HepG2 (cell line): ENCODE measurements around the gene RPLP2. TPM values are rescaled to one million over a fixed set of nuclear protein-coding genes. Genes with fewer than 3 reads are reported as not detected.

Experiments used
- ASH2L ChIP-seq: fragments of 300-600, 200-600 bp; sonication (generic); IDR thresholded peaks from 2 replicates; pipeline ENCODE4 v1.7.0; 2017; ENCODE audit warnings: low read depth, mild to moderate bottlenecking, moderate library complexity, mixed read lengths, low read length; ENCODE audit not compliant: insufficient read length
- ATF7-NPFF ChIP-seq: sonication (generic); formaldehyde crosslinking; IDR thresholded peaks from 2 replicates; pipeline ENCODE4 v1.8.1; 2023; ENCODE audit warnings: mild to moderate bottlenecking, low read depth, missing genetic modification reagents, moderate library complexity
- CENPX ChIP-seq: sonication (generic); formaldehyde crosslinking; IDR thresholded peaks from 2 replicates; pipeline ENCODE4 v1.9.0; 2021; ENCODE audit warnings: mild to moderate bottlenecking, missing genetic modification reagents, moderate library complexity
- ETV5 ChIP-seq: IDR thresholded peaks from 2 replicates; pipeline ENCODE4 v1.6.1; 2018; ENCODE audit warnings: missing biosample characterization, missing genetic modification reagents, inconsistent platforms, borderline replicate concordance
- FOXJ3 ChIP-seq: sonication (generic); formaldehyde crosslinking; IDR thresholded peaks from 2 replicates; pipeline ENCODE4 v1.4.0; 2020; ENCODE audit warnings: missing genetic modification reagents, mild to moderate bottlenecking, borderline replicate concordance
- GABPB1 ChIP-seq: IDR thresholded peaks from 2 replicates; pipeline ENCODE4 v1.6.1; 2016; ENCODE audit warnings: mild to moderate bottlenecking, missing genetic modification reagents, moderate library complexity, missing compliant biosample characterization
- HNF4A ChIP-seq: sonication (generic); formaldehyde crosslinking; IDR thresholded peaks from 2 replicates; pipeline ENCODE4 v1.4.0; 2020; ENCODE audit warnings: missing genetic modification reagents
- KAT2B ChIP-seq: fragments of 150-350 bp; IDR thresholded peaks from 2 replicates; pipeline ENCODE4 v1.6.1; 2014; ENCODE audit warnings: low read depth, low read length, borderline replicate concordance
- MEF2D ChIP-seq: sonication (generic); formaldehyde crosslinking; IDR thresholded peaks from 2 replicates; pipeline ENCODE4 v1.5.1; 2020; ENCODE audit warnings: mild to moderate bottlenecking, missing genetic modification reagents
- MTF1 ChIP-seq: sonication (generic); formaldehyde crosslinking; IDR thresholded peaks from 2 replicates; pipeline ENCODE4 v1.5.0; 2020; ENCODE audit warnings: missing genetic modification reagents
- MXI1 ChIP-seq: IDR thresholded peaks from 3 replicates; pipeline ENCODE4 v1.6.1; 2012; ENCODE audit warnings: low read depth, low read length, inconsistent platforms, borderline replicate concordance
- NFYC ChIP-seq: IDR thresholded peaks from 2 replicates; pipeline ENCODE4 v1.6.1; 2016; ENCODE audit warnings: missing genetic modification reagents, missing compliant biosample characterization
- RXRA ChIP-seq: sonication (generic); formaldehyde crosslinking; IDR thresholded peaks from 2 replicates; pipeline ENCODE4 v1.5.1; 2020; ENCODE audit warnings: missing genetic modification reagents
- SALL1 ChIP-seq: sonication (generic); formaldehyde crosslinking; IDR thresholded peaks from 2 replicates; pipeline ENCODE4 v1.8.0; 2022; ENCODE audit warnings: mild to moderate bottlenecking, missing genetic modification reagents
- SIN3A ChIP-seq: IDR thresholded peaks from 2 replicates; pipeline ENCODE4 v1.6.1; 2011; ENCODE audit warnings: low read depth, mild to moderate bottlenecking, control low read depth, low read length, borderline replicate concordance
- SKI ChIP-seq: fragments of 450-650 bp; IDR thresholded peaks from one replicate; pipeline ENCODE4 v1.6.1; 2018; ENCODE audit warnings: mild to moderate bottlenecking; ENCODE audit not compliant: partially characterized antibody
- ZBTB7A ChIP-seq: sonication (generic); formaldehyde crosslinking; IDR thresholded peaks from 2 replicates; pipeline ENCODE4 v1.8.0; 2022; ENCODE audit warnings: mild to moderate bottlenecking, missing genetic modification reagents
- ZGPAT ChIP-seq: IDR thresholded peaks from 2 replicates; pipeline ENCODE4 v1.6.1; 2016; ENCODE audit warnings: mild to moderate bottlenecking
- ZNF761 ChIP-seq: sonication (generic); formaldehyde crosslinking; conservative IDR thresholded peaks from 2 replicates; pipeline ENCODE4 v1.4.0; 2020; ENCODE audit warnings: mild to moderate bottlenecking, missing genetic modification reagents
- ZSCAN30 ChIP-seq: sonication (generic); formaldehyde crosslinking; IDR thresholded peaks from 2 replicates; pipeline ENCODE4 v1.5.0; 2020; ENCODE audit warnings: mild to moderate bottlenecking, missing genetic modification reagents
- polyA plus RNA-seq, 8 experiments: library from polyadenylated mRNA; depleted of rRNA in 3 of 8; stranded (reverse) in 7 of 8; unstranded in 1 of 8; fragments of >200 nt; fragmentation: Illumina TruSeq in 4 of 8; extraction: Trizol in 4 of 8; gene quantifications; 2 replicates each; pipeline versions ENCODE4 v1.2.1 to v1.2.3, GENCODE V29; 2011 to 2016; ENCODE audit warnings: low read depth in 4 of 8, missing spikeins in 1 of 8, mixed read lengths in 1 of 8; ENCODE audit not compliant: insufficient read depth in 1 of 8
- total RNA-seq, 5 experiments: library from RNA; depleted of rRNA; stranded (reverse); fragments of >200 nt; fragmentation: Illumina TruSeq; extraction: Trizol; gene quantifications; 2 replicates each; pipeline ENCODE4 v1.2.3, GENCODE V29; 2016; ENCODE audit warnings: low read depth in 1 of 5
- TF ChIP-seq, protein P1 (sequence below): sonication (generic); formaldehyde crosslinking; IDR thresholded peaks from 2 replicates; pipeline ENCODE4 v1.5.0; 2020; ENCODE audit warnings: mild to moderate bottlenecking, missing genetic modification reagents
- TF ChIP-seq, protein P2 (sequence below): sonication (generic); formaldehyde crosslinking; IDR thresholded peaks from 2 replicates; pipeline ENCODE4 v1.4.0; 2020; ENCODE audit warnings: missing genetic modification reagents
- TF ChIP-seq, protein P3 (sequence below): sonication (generic); formaldehyde crosslinking; IDR thresholded peaks from 2 replicates; pipeline ENCODE4 v1.4.0; 2020; ENCODE audit warnings: missing genetic modification reagents

Gene RPLP2
- total and polyA plus RNA-seq, 2 of the 13 experiments (the other 11 are each of a cell fraction or from before 2014, with no cell fraction given): 978 to 2,106 TPM

DNA sequence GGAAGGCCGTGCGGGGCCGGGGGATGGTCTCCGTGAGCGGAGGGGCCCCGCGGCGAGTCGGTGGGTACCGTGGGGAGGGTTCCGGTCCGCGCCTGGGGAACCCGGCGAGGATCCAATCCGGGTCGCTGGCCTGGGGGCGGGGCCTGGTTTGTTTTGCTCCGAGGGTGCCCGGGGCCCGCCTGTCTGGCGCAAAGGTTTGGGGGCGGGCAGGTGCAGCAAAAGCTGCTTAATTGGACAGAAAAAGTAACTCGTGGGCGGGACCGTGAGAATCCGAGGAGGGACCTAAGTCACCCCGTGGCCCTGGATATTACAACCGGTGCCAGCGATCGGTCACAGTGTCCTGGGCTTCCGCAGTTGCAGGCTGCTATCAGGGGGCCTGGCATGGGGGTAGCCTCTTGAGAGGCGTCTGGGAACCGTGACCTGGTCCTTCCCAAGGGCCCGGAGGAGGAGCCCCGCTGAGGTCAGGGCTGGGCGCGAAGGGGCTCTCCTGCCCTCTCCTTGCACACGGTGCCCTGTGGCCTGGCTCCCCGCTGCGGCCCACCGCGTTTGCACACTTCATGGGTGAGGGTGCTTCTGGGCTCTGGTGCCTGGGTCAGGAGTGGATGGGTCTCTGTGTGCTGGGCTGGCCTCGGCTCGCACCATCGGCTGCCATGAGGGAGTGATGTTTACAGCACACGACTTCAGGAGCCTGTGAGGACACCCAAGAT, 10.3 kb downstream of the RPLP2 start (continued):
- peak; percentile 63; the same call in 1 of the 3 replicates for TF ChIP-seq MXI1
- TF ChIP-seq SIN3A: peak; percentile 50; the same call in 1 of the 2 replicates
- peak; percentile 27; the same call in 1 of the 2 replicates for TF ChIP-seq RXRA (CRISPR knock-in tag)
- peak; percentile 79 for TF ChIP-seq GABPB1
- TF ChIP-seq, protein P1, sequence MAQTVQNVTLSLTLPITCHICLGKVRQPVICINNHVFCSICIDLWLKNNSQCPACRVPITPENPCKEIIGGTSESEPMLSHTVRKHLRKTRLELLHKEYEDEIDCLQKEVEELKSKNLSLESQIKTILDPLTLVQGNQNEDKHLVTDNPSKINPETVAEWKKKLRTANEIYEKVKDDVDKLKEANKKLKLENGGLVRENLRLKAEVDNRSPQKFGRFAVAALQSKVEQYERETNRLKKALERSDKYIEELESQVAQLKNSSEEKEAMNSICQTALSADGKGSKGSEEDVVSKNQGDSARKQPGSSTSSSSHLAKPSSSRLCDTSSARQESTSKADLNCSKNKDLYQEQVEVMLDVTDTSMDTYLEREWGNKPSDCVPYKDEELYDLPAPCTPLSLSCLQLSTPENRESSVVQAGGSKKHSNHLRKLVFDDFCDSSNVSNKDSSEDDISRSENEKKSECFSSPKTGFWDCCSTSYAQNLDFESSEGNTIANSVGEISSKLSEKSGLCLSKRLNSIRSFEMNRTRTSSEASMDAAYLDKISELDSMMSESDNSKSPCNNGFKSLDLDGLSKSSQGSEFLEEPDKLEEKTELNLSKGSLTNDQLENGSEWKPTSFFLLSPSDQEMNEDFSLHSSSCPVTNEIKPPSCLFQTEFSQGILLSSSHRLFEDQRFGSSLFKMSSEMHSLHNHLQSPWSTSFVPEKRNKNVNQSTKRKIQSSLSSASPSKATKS (CRISPR knock-in tag): no peak
- peak; percentile 66; the same call in 1 of the 2 replicates for TF ChIP-seq MEF2D (CRISPR knock-in tag)
- TF ChIP-seq NFYC (CRISPR knock-in tag): peak; percentile 46; the same call in 1 of the 2 replicates
- TF ChIP-seq MTF1 (CRISPR knock-in tag): 0 out of 2 replicates have a peak, but pooled peaks have one; percentile 54
- TF ChIP-seq SKI: no peak
- TF ChIP-seq, protein P2, sequence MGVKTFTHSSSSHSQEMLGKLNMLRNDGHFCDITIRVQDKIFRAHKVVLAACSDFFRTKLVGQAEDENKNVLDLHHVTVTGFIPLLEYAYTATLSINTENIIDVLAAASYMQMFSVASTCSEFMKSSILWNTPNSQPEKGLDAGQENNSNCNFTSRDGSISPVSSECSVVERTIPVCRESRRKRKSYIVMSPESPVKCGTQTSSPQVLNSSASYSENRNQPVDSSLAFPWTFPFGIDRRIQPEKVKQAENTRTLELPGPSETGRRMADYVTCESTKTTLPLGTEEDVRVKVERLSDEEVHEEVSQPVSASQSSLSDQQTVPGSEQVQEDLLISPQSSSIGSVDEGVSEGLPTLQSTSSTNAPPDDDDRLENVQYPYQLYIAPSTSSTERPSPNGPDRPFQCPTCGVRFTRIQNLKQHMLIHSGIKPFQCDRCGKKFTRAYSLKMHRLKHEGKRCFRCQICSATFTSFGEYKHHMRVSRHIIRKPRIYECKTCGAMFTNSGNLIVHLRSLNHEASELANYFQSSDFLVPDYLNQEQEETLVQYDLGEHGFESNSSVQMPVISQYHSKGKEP: no peak
- TF ChIP-seq ZGPAT (CRISPR knock-in tag): peak; percentile 10; the same call in 1 of the 2 replicates
- peak; percentile 27 for TF ChIP-seq ATF7-NPFF
- TF ChIP-seq, protein P3, sequence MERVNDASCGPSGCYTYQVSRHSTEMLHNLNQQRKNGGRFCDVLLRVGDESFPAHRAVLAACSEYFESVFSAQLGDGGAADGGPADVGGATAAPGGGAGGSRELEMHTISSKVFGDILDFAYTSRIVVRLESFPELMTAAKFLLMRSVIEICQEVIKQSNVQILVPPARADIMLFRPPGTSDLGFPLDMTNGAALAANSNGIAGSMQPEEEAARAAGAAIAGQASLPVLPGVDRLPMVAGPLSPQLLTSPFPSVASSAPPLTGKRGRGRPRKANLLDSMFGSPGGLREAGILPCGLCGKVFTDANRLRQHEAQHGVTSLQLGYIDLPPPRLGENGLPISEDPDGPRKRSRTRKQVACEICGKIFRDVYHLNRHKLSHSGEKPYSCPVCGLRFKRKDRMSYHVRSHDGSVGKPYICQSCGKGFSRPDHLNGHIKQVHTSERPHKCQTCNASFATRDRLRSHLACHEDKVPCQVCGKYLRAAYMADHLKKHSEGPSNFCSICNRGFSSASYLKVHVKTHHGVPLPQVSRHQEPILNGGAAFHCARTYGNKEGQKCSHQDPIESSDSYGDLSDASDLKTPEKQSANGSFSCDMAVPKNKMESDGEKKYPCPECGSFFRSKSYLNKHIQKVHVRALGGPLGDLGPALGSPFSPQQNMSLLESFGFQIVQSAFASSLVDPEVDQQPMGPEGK: peak; percentile 51
- TF ChIP-seq FOXJ3 (CRISPR knock-in tag): 0 out of 2 replicates have a peak, but pooled peaks have one; percentile 14
- 0 out of 2 replicates have a peak, but pooled peaks have one; percentile 1 for TF ChIP-seq ETV5
- peak; percentile 19 for TF ChIP-seq ASH2L
- TF ChIP-seq ZBTB7A (CRISPR knock-in tag): 0 out of 2 replicates have a peak, but pooled peaks have one; percentile 40
- 0 out of 2 replicates have a peak, but pooled peaks have one; percentile 17 for TF ChIP-seq SALL1
- TF ChIP-seq ZNF761 (CRISPR knock-in tag): no peak
- no peak for TF ChIP-seq KAT2B
- no peak for TF ChIP-seq CENPX (CRISPR knock-in tag)
- 0 out of 2 replicates have a peak, but pooled peaks have one; percentile 16 for TF ChIP-seq HNF4A (CRISPR knock-in tag)
- no peak for TF ChIP-seq ZSCAN30 (CRISPR knock-in tag)
